HG02798 (cell line): ENCODE measurements around the gene IFNA1.
"Not testable (repeated sequence)": the region's sequence is repeated elsewhere in the genome, so short reads cannot be mapped to it uniquely, and the experiment has no call there.

ENCODE experiments used
- ATAC-seq: cut with Tn5 transposase; IDR thresholded peaks from one replicate; pipeline ENCODE4 v1.9.1; 2021; ENCODE audit warnings: mild to moderate bottlenecking; ENCODE audit not compliant: unreplicated experiment, poor library complexity

IFNA1 gene

GRCh38 chr9:21440139-21440538, at the start of gene IFNA1:
TSS of gene IFNA1 (plus strand) at chr9:21440439. CDS start at chr9:21440508, 69 bp downstream.
- no peak for ATAC-seq

GRCh38 chr9:21392270-21392669, 48.0 kb upstream of the IFNA1 start:
- ATAC-seq, result peak; percentile 83

- ATAC-seq, result peak; percentile 82
These were observed 44.2 kb upstream of the IFNA1 start for GRCh38 chr9:21395778-21396717.

DNA sequence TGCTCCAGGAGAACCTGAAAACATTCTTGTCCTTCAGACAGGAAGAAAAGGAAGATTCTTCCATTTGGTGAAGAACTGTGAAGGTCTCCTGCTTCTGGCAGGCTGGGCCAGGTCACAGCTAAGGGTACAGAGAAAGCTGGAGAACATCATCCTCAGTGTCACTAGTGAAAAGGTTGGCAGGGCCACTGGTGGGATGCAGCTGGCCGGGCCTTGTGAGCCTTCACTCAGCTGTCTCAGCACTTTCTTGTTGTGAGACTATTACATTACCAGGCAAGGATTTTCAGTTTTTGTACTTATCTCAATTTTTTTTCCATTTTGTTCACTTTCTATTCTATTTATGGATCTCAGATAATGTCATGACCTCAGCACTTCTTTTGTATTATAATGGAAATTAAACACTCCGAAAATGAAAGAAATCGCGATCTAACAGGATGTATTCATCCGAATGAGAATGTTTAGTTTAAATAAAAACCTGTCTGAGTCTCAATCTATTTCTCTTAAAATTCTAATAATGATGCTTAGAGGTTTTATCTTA, 41.2 kb upstream of the IFNA1 start:
- ATAC-seq, result no peak

DNA sequence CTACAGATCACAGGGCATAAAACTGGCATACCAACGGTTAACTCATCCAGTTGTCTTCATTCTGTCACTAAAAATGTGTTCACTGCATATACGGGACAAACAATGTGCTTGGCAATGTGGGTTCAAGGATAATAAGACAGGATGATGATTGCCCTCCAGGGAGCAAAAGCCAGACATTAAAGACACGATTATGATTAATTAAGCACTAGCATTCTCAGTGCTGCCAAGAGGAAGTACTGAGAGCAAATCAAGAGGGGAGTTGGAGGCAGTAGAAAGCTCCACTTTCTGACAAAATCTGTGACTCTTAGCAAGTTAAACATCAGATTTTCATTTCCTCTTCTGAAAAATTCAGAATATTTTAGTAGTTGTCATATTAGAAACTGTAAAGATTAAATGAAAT, 40.3 kb upstream of the IFNA1 start:
- ATAC-seq, result no peak

DNA sequence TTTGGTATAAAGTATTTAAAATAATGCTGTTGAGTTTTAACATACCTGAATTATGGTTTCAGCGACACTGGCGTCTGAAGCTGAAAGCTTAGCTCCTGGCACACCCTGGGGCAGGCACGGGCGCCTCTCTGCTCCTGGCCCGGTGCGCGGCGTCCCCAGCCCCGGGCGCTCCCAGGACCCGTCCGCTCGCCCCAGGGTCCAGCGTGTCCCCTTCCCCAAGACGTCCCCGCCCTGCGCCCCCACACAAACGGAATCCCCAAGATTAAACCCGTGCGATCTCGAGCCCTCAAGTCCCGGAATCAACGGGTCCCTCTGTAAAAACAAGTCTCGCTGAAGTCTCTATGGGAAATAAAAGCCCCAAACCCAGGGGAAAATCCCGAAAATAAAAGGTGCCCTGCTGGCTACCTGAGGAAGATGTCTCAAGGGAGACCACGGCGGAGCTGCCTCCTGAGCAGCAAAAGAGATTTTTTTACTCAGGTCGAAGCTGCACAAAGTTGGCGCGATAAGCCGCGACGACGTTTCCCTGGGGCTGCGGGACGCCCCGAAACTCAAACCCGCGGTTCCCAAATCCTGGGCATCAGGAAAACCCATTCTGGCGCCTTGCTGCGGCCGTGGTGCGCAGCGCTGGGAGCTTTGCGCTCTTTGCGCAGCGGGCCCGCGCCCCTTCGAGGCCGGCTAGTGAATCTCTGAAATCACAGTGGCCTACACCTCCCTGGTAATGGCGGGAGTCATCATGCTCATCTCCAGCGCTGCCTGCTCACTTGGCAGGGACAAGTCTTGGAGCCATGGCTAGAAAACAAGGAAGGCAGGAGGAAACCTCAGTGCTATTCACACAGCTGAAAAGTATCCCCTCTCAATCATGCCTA, 37.6 kb upstream of the IFNA1 start:
- no peak for ATAC-seq

DNA sequence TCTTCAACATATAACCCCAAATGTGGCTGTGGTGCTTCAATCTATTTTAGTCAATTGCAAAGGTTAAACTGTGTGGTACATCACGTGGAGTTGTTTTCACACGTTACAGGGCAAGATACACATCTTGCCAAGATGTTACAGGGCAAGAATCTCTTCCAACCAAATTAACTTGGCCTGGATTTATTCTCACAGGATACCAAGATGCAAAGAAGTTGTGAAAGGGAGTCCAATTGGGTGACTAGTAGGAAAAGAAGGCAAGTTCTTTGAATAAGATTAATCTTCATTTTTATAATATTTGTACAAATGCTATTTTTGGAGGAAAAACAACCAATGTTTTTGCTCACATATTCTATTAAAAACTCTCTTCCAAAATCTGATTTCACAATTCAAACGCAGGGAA, 36.1 kb upstream of the IFNA1 start:
- no peak for ATAC-seq

- ATAC-seq, result no peak
These were observed 31.4 kb upstream of the IFNA1 start, which contains the start of gene IFNA8 for GRCh38 chr9:21408817-21409216. TSS of gene IFNA8 (plus strand) at chr9:21409117. CDS start at chr9:21409177, 60 bp downstream.

DNA sequence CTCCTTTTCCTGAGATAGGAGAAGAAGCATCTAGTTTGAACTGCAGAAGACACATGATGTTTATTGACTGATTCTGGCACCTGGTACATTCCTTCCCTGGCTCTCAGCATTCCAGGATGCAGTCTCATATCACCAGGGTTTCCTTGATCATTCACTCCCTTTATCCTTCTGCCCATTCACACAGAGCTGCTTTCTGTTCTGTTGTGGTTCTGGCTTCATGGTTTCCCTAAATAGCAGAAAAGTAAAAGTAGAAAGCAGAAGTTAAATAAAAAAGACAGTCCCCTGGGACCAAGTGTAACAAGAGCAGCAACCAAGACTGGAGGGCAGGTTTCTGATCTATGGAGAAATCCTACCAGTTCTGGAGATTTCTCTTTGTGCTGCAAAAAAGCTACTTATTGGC, 28.1 kb upstream of the IFNA1 start:
- no peak for ATAC-seq

- no peak for ATAC-seq
These were observed 27.1 kb upstream of the IFNA1 start for GRCh38 chr9:21413151-21413550.

DNA sequence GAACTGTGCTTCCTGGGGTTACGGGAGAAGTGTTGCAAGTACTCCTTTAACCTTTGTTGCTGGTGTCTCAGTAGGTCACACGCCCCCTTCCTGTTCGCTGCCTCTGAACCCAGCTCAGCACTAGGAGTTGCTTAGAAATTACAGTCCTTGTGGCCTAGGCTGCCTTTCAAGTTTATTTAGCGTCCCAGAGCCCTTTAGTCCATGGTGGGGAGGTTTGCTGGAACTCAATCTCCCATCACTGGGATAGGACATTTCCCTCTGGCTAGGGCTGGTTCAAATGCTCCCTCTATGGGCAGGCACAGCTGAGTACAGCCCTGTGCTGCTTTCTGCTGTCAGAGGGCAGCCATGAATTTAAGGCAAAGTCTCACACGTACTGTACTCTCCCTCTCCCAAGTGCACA, 26.6 kb upstream of the IFNA1 start:
- ATAC-seq, result peak; percentile 64

DNA sequence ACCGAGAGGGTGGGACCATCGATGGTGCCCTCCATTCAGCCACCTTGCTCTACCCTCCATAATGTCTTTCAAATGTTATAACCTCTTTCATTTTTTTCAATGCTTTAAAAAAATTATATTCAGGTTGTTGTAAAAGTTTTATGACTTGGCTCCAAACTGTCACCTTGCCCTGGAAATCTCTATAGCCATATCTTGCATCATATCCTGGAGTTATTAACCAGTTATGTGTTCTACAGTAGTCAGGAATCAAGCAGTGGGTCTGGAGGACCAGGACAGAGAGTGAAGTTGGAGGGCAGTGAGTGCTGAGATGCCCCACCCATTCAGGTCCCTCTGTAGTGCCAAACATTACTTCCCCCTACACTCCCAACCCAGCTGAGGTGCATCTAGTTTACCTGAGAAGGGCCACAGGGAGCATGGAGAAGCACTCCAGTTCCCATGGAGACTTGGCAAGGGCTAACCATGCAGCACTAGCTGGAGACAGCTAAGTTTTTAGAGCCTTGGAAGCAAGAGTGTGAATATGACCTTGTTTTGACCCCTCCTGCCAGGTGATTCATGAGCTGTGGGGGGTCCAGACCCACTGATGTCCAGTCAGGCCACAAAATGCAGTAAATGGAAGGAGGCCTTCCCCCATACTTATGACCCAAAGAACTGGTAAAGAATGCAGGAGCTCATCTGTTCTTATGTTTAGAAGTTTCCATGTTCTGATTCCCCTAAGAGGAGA, 25.9 kb upstream of the IFNA1 start:
- ATAC-seq, result no peak

- no peak for ATAC-seq
These were observed 24.6 kb upstream of the IFNA1 start for GRCh38 chr9:21415493-21416267.

- peak; percentile 43 for ATAC-seq
These were observed 12.0 kb upstream of the IFNA1 start for GRCh38 chr9:21428235-21428634.

DNA sequence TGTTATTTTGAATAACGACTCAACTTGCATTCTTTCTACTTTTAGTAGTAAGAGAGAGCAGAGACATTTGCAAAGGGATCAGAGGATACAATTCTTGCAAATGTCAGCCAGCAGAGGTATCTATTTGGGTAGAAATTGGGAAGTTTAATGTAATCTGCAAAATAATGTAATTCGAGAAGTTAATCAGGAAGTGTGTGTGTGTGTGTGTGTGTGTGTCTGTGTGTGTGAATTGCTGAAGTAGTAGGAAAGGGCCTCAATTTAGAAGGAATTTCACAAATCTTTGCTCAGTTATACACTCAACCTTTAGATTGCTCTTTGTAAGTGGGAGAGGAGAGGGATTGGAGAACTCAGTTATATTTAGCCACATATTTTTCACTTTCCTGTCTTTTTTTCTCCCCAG, 11.0 kb upstream of the IFNA1 start:
- no peak for ATAC-seq

DNA sequence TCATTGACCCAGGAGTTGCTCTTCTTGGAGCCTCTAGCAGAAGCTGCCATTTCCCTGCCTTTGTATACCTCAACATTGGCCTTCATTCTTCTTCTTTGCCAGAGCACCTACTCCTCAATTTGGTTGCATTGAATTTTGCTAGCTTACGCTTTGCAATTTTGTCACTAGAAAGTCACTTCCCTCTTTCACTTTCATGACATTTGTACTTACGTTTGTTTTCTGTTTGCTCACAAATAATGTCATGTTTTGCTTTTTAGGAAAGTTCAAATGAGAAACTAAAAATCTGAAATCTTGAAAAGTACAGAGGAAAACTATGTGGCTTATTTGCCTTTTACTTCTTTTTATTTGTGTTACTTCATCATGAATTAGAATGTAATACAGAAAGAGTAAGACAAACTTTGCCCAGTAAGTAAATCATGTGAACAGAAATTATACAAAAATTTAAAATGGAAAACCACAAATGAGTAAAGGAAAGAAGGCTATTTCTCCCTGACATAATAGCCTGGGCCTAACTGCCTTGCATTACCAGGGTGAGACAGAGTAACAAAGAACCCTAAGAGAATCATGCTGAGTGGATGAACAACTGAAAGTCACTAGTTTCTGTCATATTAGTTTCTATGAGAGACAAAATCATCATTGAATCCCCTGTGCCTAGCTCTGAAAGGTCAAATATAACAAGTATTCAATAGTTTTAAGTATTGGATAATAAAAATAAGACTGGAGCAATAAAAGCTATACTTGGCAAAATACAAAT, 7.4 kb upstream of the IFNA1 start:
- peak; percentile 66 for ATAC-seq

DNA sequence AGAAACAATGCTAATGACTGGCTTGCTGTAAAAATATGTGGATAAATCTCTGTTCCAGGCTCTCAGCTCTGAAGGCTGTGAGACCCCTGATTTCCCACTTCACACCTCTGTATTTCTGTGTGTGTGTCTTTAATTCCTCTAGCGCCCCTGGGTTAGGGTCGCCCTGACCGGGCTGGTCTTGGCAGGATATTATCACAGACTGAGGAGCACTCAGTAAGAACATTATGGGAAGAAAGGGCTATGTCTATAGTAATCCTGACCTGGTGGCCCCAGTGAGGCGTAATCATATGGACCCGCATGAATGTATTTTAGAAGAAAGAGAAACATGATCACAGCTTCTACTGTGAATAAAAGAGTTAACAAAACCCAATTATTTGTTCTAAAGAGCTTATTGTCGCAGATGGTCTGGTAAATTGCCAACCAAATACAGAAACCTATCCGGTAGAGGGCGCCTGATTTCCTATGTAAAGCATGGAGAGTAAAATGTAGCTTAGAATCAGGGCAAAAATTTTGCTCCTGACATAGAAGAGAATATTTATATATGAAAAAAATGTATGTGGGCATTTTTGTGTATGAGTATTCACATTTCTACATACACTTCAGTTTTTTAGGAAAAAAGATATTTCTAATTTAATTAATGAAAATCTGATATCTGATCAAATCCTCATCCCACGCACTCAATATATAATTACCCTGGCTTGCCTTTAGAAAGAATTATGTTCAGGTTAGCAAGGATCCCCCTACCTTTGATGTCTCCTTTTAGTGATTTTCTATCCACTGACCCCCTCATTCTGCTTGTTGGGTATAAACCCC, 5.8 kb upstream of the IFNA1 start:
- ATAC-seq, result no peak

GRCh38 chr9:21435015-21435383, 5.2 kb upstream of the IFNA1 start:
- not testable (repeated sequence) for ATAC-seq
